SK-N-SH treated with all-trans-retinoic acid at 6 μM for 48 hours (cell line): ENCODE measurements around the gene BPIFB6.

Experiments used
- ARNTL ChIP-seq: fragments of 450-650 bp; formaldehyde crosslinking; IDR thresholded peaks from 2 replicates; pipeline ENCODE4 v1.5.0; 2020; ENCODE audit warnings: low read depth, mild to moderate bottlenecking, moderate library complexity, borderline replicate concordance
- BACH2 ChIP-seq: fragments of 250-450 bp; sonication (Bioruptor Pico); IDR thresholded peaks from 2 replicates; pipeline ENCODE4 v1.9.0; 2021; ENCODE audit warnings: mild to moderate bottlenecking, borderline replicate concordance
- GLIS3 ChIP-seq: fragments of 250-450 bp; sonication (Bioruptor Pico); IDR thresholded peaks from 2 replicates; pipeline ENCODE4 v1.5.0; 2020; ENCODE audit warnings: mild to moderate bottlenecking, moderate library complexity
- ISL1 ChIP-seq: fragments of 250-450 bp; sonication (Bioruptor Pico); IDR thresholded peaks from 2 replicates; pipeline ENCODE4 v2.1.2; 2022; ENCODE audit warnings: mild to moderate bottlenecking, moderate library complexity
- TOX ChIP-seq: fragments of 250-450 bp; sonication (Bioruptor Pico); IDR thresholded peaks from 2 replicates; pipeline ENCODE4 v1.8.0; 2021; ENCODE audit warnings: mild to moderate bottlenecking, moderate library complexity, borderline replicate concordance
- ZNF70 ChIP-seq: fragments of 450-650 bp; formaldehyde crosslinking; IDR thresholded peaks from 2 replicates; pipeline ENCODE4 v1.5.0; 2020; ENCODE audit warnings: mild to moderate bottlenecking, moderate library complexity
- TF ChIP-seq, protein P1 (sequence below): fragments of 250-450 bp; sonication (Bioruptor Pico); IDR thresholded peaks from 2 replicates; pipeline ENCODE4 v1.5.1; 2020; ENCODE audit warnings: low read depth, mild to moderate bottlenecking, moderate library complexity
- TF ChIP-seq, protein P2 (sequence below): fragments of 250-450 bp; sonication (Bioruptor Pico); IDR thresholded peaks from 2 replicates; pipeline ENCODE4 v1.8.0; 2020; ENCODE audit warnings: mild to moderate bottlenecking, moderate library complexity, borderline replicate concordance

DNA sequence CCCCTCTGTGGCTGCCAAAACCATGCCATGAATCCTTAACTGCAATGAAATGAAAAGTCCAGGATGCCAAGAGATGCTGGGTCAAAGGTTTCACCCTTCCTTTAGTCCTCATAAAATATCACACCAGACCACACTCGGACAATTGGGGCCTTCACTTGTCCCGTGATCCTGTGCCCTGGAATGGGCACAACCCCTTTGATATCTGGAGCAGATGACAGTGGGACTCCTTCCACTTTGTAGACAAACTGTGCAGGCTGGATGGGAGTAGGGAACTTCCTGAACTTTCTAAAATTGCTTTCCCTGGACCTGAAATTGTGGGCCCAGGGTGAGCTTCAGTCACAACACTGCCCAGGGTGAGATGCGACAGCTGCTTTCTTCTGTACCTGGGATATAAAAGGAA lies 9.6 kb upstream of the BPIFB6 start:
- TF ChIP-seq, protein P1, sequence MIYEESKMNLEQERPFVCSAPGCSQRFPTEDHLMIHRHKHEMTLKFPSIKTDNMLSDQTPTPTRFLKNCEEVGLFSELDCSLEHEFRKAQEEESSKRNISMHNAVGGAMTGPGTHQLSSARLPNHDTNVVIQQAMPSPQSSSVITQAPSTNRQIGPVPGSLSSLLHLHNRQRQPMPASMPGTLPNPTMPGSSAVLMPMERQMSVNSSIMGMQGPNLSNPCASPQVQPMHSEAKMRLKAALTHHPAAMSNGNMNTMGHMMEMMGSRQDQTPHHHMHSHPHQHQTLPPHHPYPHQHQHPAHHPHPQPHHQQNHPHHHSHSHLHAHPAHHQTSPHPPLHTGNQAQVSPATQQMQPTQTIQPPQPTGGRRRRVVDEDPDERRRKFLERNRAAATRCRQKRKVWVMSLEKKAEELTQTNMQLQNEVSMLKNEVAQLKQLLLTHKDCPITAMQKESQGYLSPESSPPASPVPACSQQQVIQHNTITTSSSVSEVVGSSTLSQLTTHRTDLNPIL (CRISPR knock-in tag) = no peak
- no peak for TF ChIP-seq TOX (CRISPR knock-in tag)
- TF ChIP-seq, protein P2, sequence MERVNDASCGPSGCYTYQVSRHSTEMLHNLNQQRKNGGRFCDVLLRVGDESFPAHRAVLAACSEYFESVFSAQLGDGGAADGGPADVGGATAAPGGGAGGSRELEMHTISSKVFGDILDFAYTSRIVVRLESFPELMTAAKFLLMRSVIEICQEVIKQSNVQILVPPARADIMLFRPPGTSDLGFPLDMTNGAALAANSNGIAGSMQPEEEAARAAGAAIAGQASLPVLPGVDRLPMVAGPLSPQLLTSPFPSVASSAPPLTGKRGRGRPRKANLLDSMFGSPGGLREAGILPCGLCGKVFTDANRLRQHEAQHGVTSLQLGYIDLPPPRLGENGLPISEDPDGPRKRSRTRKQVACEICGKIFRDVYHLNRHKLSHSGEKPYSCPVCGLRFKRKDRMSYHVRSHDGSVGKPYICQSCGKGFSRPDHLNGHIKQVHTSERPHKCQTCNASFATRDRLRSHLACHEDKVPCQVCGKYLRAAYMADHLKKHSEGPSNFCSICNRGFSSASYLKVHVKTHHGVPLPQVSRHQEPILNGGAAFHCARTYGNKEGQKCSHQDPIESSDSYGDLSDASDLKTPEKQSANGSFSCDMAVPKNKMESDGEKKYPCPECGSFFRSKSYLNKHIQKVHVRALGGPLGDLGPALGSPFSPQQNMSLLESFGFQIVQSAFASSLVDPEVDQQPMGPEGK (CRISPR knock-in tag) = no peak
- no peak for TF ChIP-seq ZNF70 (CRISPR knock-in tag)
- no peak for TF ChIP-seq GLIS3
- no peak for TF ChIP-seq BACH2 (CRISPR knock-in tag)
- no peak for TF ChIP-seq ISL1
- no peak for TF ChIP-seq ARNTL
